ENCODE measurements around the gene RBM10. TPM values are rescaled to one million over a fixed set of nuclear protein-coding genes. Genes with fewer than 3 reads are reported as not detected.

The RBM10 gene
- total and polyA plus RNA-seq, 2 donors (not counting 1 experiment from before 2014, with no cell fraction given), result 14.9 to 50.0 TPM

DNA sequence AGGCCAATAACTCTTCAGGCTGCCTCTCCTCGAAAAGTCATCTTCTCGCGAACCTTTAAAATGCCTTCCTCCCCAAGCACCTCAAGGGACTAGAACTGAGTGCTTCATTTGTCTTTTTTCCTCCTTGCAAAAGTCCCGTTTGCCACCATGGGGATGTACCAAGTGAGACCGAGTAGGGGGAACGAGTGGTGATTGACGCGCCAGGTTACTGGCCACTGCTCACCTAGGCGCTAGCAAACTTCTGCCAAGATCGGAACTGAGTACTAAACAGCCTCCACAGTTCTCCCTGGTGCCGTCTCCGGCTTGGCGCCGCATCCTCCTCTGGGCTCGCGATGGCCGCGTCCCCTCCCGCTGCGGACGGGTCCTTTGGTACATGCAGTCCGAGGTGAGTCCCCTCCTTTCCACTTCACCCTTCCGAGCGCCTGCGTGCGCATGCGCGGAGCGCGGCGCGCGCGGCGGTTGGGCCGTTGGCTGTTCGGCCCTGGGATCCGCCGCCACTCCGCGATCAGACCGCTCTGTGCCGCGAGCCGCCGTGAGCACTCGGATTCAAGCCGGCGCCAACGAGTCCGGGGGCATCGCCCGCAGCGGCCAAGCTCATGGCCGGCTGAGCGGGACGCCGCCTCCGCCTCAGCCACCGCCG lies 73.4 kb downstream of the RBM10 start, which contains the start of gene CDK16:
TSS of gene CDK16 (plus strand) at position 402 of the 640 bp plus-strand sequence. CDS start 4,877 bp downstream, outside the sequence.
- Histone ChIP-seq H3K79me2 (ENCODE audit: control insufficient read depth, insufficient read depth, low read length) (peaks cover 43% of the 10 kb centered on the region), H3K27me3 (ENCODE audit: control insufficient read depth, insufficient read depth, low read length) (no peaks in the 10 kb centered on the region), H3K27ac (ENCODE audit: insufficient read depth, low read length) (peak within 1 kb of the TSS; percentile 98), H3K9ac (ENCODE audit: insufficient read depth, low read length) (peak within 1 kb of the TSS; percentile 92), H3K9me3 (ENCODE audit: control insufficient read depth, insufficient read depth, low read depth, low read length) (no peaks in the 10 kb centered on the region), H3K36me3 (ENCODE audit: control insufficient read depth, insufficient read depth, low read length) (peaks cover 17% of the 10 kb centered on the region), H4K20me1 (ENCODE audit: control insufficient read depth, extremely low read depth, insufficient read depth, low read length) (no peaks in the 10 kb centered on the region), H3K4me2 (ENCODE audit: extremely low read depth, insufficient read depth, low read length) (peak within 1 kb of the TSS; percentile 99), H3K4me3 (replicated peaks in 1 of 4; ENCODE audit: control extremely low read depth in 1 of 4, insufficient read depth in 1 of 4, low read depth in 3 of 4, low read length in 4 of 4) (peak within 1 kb of the TSS; percentile 74 to 82 (median 76)), H3K4me1 (ENCODE audit: control insufficient read depth, extremely low read depth, insufficient read depth, low read length) (peaks cover 9% of the 10 kb centered on the region), H2AFZ (ENCODE audit: low read length) (peak within 1 kb of the TSS; percentile 95)
- peak; percentile 82 to 83 for DNase-seq (ENCODE audit: low read depth in 2 of 2)
- no peak for TF ChIP-seq EZH2 (IDR thresholded peaks at IDR 0.05; ENCODE audit: low read length, missing control alignments)
- TF ChIP-seq, protein P1, sequence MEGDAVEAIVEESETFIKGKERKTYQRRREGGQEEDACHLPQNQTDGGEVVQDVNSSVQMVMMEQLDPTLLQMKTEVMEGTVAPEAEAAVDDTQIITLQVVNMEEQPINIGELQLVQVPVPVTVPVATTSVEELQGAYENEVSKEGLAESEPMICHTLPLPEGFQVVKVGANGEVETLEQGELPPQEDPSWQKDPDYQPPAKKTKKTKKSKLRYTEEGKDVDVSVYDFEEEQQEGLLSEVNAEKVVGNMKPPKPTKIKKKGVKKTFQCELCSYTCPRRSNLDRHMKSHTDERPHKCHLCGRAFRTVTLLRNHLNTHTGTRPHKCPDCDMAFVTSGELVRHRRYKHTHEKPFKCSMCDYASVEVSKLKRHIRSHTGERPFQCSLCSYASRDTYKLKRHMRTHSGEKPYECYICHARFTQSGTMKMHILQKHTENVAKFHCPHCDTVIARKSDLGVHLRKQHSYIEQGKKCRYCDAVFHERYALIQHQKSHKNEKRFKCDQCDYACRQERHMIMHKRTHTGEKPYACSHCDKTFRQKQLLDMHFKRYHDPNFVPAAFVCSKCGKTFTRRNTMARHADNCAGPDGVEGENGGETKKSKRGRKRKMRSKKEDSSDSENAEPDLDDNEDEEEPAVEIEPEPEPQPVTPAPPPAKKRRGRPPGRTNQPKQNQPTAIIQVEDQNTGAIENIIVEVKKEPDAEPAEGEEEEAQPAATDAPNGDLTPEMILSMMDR (conservative IDR thresholded peaks at IDR 0.05 in 1 of 2, IDR thresholded peaks at IDR 0.05 in 1 of 2; ENCODE audit: low read depth in 1 of 2, low read length in 2 of 2), result no peak

DNA sequence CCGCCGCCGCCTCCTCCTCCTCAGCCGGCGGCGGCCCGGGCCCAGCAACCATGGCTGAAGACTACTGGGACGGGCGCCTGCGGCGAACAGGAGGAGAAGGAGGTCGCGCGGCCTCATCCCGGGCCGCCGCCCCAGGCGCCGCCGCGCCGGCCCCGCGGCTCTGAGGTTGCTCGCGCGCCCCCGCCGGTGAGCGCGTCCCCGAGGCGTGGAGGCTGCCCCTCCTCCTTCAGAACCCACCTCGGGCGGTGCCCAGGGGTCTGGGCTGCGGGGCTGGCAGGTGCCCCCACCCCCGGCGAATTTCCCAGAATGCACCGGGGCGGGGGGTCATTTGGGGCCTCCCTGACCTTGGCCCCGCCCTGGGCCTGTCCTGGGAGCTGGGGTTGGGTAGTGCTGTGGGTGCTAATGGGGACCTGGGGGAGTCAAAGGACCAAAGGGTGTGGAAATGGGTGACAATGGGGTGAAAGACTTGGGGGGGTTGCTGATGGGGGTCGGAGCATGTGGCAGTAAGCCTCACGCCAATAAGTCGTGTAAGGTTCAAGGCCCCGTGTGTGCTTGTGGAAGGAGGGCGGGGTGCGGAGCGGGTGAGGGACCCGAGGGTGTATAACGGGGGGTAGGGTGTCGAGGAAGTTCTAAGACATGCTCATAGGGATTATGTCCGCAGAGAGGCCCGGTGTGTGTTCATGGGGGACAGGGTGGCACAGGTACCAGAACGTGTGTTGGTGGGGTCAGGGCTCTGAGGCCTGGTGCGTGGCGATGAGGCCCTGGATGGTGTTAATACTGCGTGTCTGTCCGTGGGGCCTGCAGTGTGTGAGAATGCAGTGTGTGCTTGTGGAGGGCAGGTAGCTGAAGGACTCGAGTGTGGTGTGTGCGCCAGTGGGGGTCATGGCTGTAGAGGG lies 74.1 kb downstream of the RBM10 start:
- no peak for TF ChIP-seq EZH2 (IDR thresholded peaks at IDR 0.05; ENCODE audit: low read length, missing control alignments)
- TF ChIP-seq, protein P1 (conservative IDR thresholded peaks at IDR 0.05 in 1 of 2, IDR thresholded peaks at IDR 0.05 in 1 of 2; ENCODE audit: low read depth in 1 of 2, low read length in 2 of 2), result no peak
- Histone ChIP-seq H3K27me3 (ENCODE audit: control insufficient read depth, insufficient read depth, low read length) (no peaks in the 10 kb centered on the region), H3K4me1 (ENCODE audit: control insufficient read depth, extremely low read depth, insufficient read depth, low read length) (peaks cover 9% of the 10 kb centered on the region), H3K4me3 (replicated peaks in 1 of 4; ENCODE audit: control extremely low read depth in 1 of 4, insufficient read depth in 1 of 4, low read depth in 3 of 4, low read length in 4 of 4) (peak overlapping the region; percentile 74 to 82 (median 76)), H3K4me2 (ENCODE audit: extremely low read depth, insufficient read depth, low read length) (peak overlapping the region; percentile 42), H3K79me2 (ENCODE audit: control insufficient read depth, insufficient read depth, low read length) (peaks cover 43% of the 10 kb centered on the region), H3K9ac (ENCODE audit: insufficient read depth, low read length) (peak overlapping the region; percentile 92), H3K36me3 (ENCODE audit: control insufficient read depth, insufficient read depth, low read length) (peaks cover 19% of the 10 kb centered on the region), H4K20me1 (ENCODE audit: control insufficient read depth, extremely low read depth, insufficient read depth, low read length) (no peaks in the 10 kb centered on the region), H3K27ac (ENCODE audit: insufficient read depth, low read length) (peak overlapping the region; percentile 98), H2AFZ (ENCODE audit: low read length) (no peak overlapping the region), H3K9me3 (ENCODE audit: control insufficient read depth, insufficient read depth, low read depth, low read length) (no peaks in the 10 kb centered on the region)
- peak in 1 of 2 donors; percentile 12 for DNase-seq (ENCODE audit: low read depth in 2 of 2)

DNA sequence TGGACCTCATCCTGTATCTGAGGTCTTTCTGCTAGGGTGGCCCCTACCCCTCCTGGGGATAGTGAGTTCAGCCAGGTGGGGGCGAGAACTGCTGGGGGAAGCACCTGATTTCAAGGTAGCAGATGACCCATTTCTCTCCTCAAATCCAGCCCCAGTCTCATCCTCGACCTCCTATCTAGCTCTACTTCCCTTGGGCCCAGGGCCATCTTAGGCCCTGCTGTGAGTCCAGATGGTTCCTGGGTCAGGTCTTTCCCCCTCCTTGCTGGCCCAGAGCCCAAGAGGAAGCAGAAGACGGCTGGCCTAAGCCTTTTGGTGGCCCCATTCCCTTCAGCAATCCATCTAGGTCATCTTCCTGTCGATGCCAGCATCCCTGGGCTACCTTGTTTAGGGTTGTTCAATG lies 76.7 kb downstream of the RBM10 start:
- Histone ChIP-seq H3K27me3 (ENCODE audit: control insufficient read depth, insufficient read depth, low read length) (no peaks in the 10 kb centered on the region), H4K20me1 (ENCODE audit: control insufficient read depth, extremely low read depth, insufficient read depth, low read length) (no peaks in the 10 kb centered on the region), H3K4me1 (ENCODE audit: control insufficient read depth, extremely low read depth, insufficient read depth, low read length) (peaks cover 7% of the 10 kb centered on the region), H3K9me3 (ENCODE audit: control insufficient read depth, insufficient read depth, low read depth, low read length) (no peaks in the 10 kb centered on the region), H3K79me2 (ENCODE audit: control insufficient read depth, insufficient read depth, low read length) (peaks cover 43% of the 10 kb centered on the region), H3K4me3 (replicated peaks in 1 of 4; ENCODE audit: control extremely low read depth in 1 of 4, insufficient read depth in 1 of 4, low read depth in 3 of 4, low read length in 4 of 4) (no peak overlapping the region), H3K36me3 (ENCODE audit: control insufficient read depth, insufficient read depth, low read length) (peaks cover 19% of the 10 kb centered on the region), H3K27ac (ENCODE audit: insufficient read depth, low read length) (no peak overlapping the region), H3K4me2 (ENCODE audit: extremely low read depth, insufficient read depth, low read length) (no peak overlapping the region), H3K9ac (ENCODE audit: insufficient read depth, low read length) (no peak overlapping the region), H2AFZ (ENCODE audit: low read length) (no peak overlapping the region)
- DNase-seq (ENCODE audit: low read depth in 2 of 2), result no peak
- no peak for TF ChIP-seq EZH2 (IDR thresholded peaks at IDR 0.05; ENCODE audit: low read length, missing control alignments)
- TF ChIP-seq, protein P1 (conservative IDR thresholded peaks at IDR 0.05 in 1 of 2, IDR thresholded peaks at IDR 0.05 in 1 of 2; ENCODE audit: low read depth in 1 of 2, low read length in 2 of 2), result no peak

Data from fibroblast of lung (primary cell).